ENCODE data around the gene HOXB8. TPM values are rescaled to one million over a fixed set of nuclear protein-coding genes. Genes with fewer than 3 reads are reported as not detected.

The HOXB8 gene
- total and polyA plus RNA-seq, 8 donors, result 0.09 to 0.15 (median 0.12) TPM; not detected in 5

DNA sequence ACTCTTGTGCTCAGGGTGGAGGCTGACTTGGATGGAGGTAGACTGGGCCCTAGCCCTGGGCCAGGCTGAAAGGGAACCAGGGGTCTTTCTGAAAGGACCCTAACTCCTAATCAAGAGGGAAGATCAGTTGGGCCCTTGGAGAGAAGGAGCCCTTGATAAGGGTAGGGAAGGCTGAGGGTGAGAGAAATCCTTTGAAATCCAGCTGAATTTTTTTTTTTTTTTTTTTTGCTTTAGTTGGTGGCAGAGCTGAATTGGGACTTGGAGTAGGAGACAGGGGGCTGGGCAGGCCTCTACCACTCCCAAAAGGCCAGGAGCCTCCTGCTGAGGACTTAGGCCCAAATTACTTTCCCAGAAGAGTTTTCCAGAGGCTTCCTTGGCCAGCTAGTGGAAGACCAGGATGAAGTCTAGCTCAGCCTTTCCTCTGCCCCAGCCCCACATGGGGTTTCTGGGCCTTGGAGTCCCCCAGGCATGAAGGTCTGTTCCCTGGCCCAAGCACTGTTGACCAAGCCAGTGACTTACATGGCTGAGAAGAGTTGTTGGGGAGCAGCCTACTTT lies 24.4 kb downstream of the HOXB8 start:
- TF ChIP-seq, protein P1, sequence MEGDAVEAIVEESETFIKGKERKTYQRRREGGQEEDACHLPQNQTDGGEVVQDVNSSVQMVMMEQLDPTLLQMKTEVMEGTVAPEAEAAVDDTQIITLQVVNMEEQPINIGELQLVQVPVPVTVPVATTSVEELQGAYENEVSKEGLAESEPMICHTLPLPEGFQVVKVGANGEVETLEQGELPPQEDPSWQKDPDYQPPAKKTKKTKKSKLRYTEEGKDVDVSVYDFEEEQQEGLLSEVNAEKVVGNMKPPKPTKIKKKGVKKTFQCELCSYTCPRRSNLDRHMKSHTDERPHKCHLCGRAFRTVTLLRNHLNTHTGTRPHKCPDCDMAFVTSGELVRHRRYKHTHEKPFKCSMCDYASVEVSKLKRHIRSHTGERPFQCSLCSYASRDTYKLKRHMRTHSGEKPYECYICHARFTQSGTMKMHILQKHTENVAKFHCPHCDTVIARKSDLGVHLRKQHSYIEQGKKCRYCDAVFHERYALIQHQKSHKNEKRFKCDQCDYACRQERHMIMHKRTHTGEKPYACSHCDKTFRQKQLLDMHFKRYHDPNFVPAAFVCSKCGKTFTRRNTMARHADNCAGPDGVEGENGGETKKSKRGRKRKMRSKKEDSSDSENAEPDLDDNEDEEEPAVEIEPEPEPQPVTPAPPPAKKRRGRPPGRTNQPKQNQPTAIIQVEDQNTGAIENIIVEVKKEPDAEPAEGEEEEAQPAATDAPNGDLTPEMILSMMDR (IDR thresholded peaks at IDR 0.05), result no peak
- Histone ChIP-seq H3K9me3 (no peaks in the 10 kb centered on the region), H3K27ac (no peak overlapping the region), H3K36me3 (no peaks in the 10 kb centered on the region), H3K4me1 (peaks cover 0 to 6% (median 4%) of the 10 kb centered on the region in 3 donors), H3K27me3 (peaks cover 5 to 64% (median 12%) of the 10 kb centered on the region in 4 donors), H3K4me3 (no peak overlapping the region)
- no peak for ATAC-seq
- DNase-seq, result peak in 1 of 6 donors; percentile 29
- no peak for FAIRE-seq
- intact Hi-C loops (cut with DNase I), result loop anchor here in 1 of 3 donors (10.0 kb wide), 1 partner anchor 236 kb away; no protein-coding TSS in a partner anchor

GRCh38 chr17:48589831-48590606 lies 25.1 kb downstream of the HOXB8 start, which contains the start of gene HOXB3:
Gene HOXB3, minus strand, starts transcription at chr17:48590241. Its CDS starts 37,767 bp downstream, at chr17:48552474.
- Histone ChIP-seq H3K36me3 (no peaks in the 10 kb centered on the region), H3K27ac (peak within 1 kb of the TSS in 1 of 4 donors; percentile 12), H3K9me3 (no peaks in the 10 kb centered on the region), H3K27me3 (peaks cover 5 to 63% (median 10%) of the 10 kb centered on the region in 4 donors), H3K4me1 (peaks cover 0 to 7% (median 6%) of the 10 kb centered on the region in 3 donors), H3K4me3 (no peak within 1 kb of the TSS)
- no peak for FAIRE-seq
- intact Hi-C loops (cut with DNase I), result loop anchor here in 1 of 3 donors (10.0 kb wide), 1 partner anchor 235 kb away; no protein-coding TSS in a partner anchor
- 42 to 46% methylated on average over 23 of the region's 23 CpGs for WGBS, 2 donors
- ATAC-seq, result no peak
- TF ChIP-seq, protein P1 (IDR thresholded peaks at IDR 0.05), result no peak
- no peak for DNase-seq

- no peak for DNase-seq
- no peak overlapping the region for H3K4me3 ChIP-seq
- intact Hi-C loops (cut with DNase I), result no loop called here
- TF ChIP-seq, protein P1 (IDR thresholded peaks at IDR 0.05), result no peak
- peaks cover 5 to 60% (median 10%) of the 10 kb centered on the region in 4 donors for H3K27me3 ChIP-seq
- no peaks in the 10 kb centered on the region for H3K36me3 ChIP-seq
- FAIRE-seq, result no peak
- 17% methylated on average over 10 of the region's 10 CpGs for WGBS, 2 donors
- ATAC-seq, result no peak
- no peaks in the 10 kb centered on the region for H3K9me3 ChIP-seq
- H3K27ac ChIP-seq, result no peak overlapping the region
- peaks cover 0 to 7% (median 6%) of the 10 kb centered on the region in 3 donors for H3K4me1 ChIP-seq
Measured at GRCh38 chr17:48589060-48589830, 25.8 kb downstream of the HOXB8 start.

DNA sequence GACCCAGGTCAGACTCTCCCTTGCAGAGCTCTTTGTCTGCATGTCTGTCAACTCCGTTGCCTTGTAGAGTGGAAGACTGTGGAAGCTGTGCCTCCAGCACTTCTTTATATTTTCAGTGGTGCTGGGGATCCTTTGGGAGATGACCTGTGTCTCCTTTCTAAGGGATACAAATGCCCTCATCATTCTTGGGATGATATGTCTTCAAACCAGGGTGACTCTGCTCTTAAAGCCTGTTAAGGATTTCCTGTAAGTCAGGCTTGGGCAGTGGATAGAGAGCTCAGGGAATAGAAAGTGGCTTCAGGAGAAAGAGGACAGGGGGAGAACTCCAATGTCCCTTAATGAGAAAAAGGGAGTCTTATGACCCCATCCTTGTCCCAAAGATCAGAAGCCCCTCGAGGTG lies 26.6 kb downstream of the HOXB8 start:
- FAIRE-seq, result no peak
- Histone ChIP-seq H3K4me1 (peaks cover 0 to 7% (median 6%) of the 10 kb centered on the region in 3 donors), H3K27me3 (peaks cover 5 to 62% (median 10%) of the 10 kb centered on the region in 4 donors), H3K27ac (no peak overlapping the region), H3K36me3 (no peaks in the 10 kb centered on the region), H3K4me3 (no peak overlapping the region), H3K9me3 (no peaks in the 10 kb centered on the region)
- WGBS, 2 donors, result 15 to 16% methylated on average over 2 of the region's 2 CpGs
- intact Hi-C loops (cut with DNase I), result no loop called here
- TF ChIP-seq, protein P1 (IDR thresholded peaks at IDR 0.05), result no peak
- no peak for DNase-seq
- ATAC-seq, result no peak

Measured in pancreas (tissue), 10 donors.